GM19025 (cell line): Measurements from ENCODE around the gene PICK1.
"Not testable (repeated sequence)": the region's sequence is repeated elsewhere in the genome, so short reads cannot be mapped to it uniquely, and the experiment has no call there.

Experiments used
- ATAC-seq: cut with Tn5 transposase; IDR thresholded peaks from one replicate; pipeline ENCODE4 v1.9.1; 2021; ENCODE audit warnings: mild to moderate bottlenecking, low read depth, moderate library complexity; ENCODE audit not compliant: unreplicated experiment

The PICK1 gene

GRCh38 chr22:38110863-38111852 lies 54.0 kb downstream of the PICK1 start:
- no peak for ATAC-seq

- no peak for ATAC-seq
Observed at GRCh38 chr22:38111925-38112355, 54.7 kb downstream of the PICK1 start.

- no peak for ATAC-seq
Observed at GRCh38 chr22:38112381-38112780, 55.2 kb downstream of the PICK1 start.

- ATAC-seq: no peak
Observed at GRCh38 chr22:38114484-38115398, 57.5 kb downstream of the PICK1 start.

GRCh38 chr22:38115423-38116205 lies 58.4 kb downstream of the PICK1 start:
- ATAC-seq: no peak

GRCh38 chr22:38117556-38117955 lies 60.4 kb downstream of the PICK1 start:
- not testable (repeated sequence) for ATAC-seq

- ATAC-seq: no peak
Observed at GRCh38 chr22:38118182-38118581, 61.0 kb downstream of the PICK1 start.

GRCh38 chr22:38118747-38119146 lies 61.5 kb downstream of the PICK1 start:
- not testable (repeated sequence) for ATAC-seq

- ATAC-seq: no peak
Observed at GRCh38 chr22:38120359-38121110, 63.3 kb downstream of the PICK1 start.

- no peak for ATAC-seq
Observed at GRCh38 chr22:38122616-38123015, 65.4 kb downstream of the PICK1 start.

- no peak for ATAC-seq
Observed at GRCh38 chr22:38124236-38124974, 67.2 kb downstream of the PICK1 start.

GRCh38 chr22:38125038-38125610 lies 67.9 kb downstream of the PICK1 start:
- no peak for ATAC-seq
